Neuronal stem cell (in vitro differentiated cells): ENCODE measurements around the gene RGS14.
A peak's percentile ranks its signal among the peaks of the same experiment; 100 is the strongest.

Experiments
- DNase-seq: peaks from one replicate; pipeline ENCODE4 v3.0.0-alpha.2; 2013; ENCODE audit warnings: low spot score
- H2AFZ ChIP-seq: one replicate; pipeline ENCODE4 v1.6.1; 2013; ENCODE audit warnings: mild to moderate bottlenecking, low read length, inconsistent platforms
- H2AK5ac ChIP-seq: 2 replicates; pipeline ENCODE4 v1.6.1; 2013; ENCODE audit warnings: low read depth, mild to moderate bottlenecking, inconsistent platforms, low read length, moderate library complexity, mixed read lengths
- H2BK120ac ChIP-seq: 2 replicates; pipeline ENCODE4 v1.6.1; 2013; ENCODE audit warnings: low read depth, mild to moderate bottlenecking, inconsistent platforms, low read length, moderate library complexity, mixed read lengths
- H2BK12ac ChIP-seq: one replicate; pipeline ENCODE4 v1.6.1; 2013; ENCODE audit warnings: low read length, inconsistent platforms
- H2BK15ac ChIP-seq: 2 replicates; pipeline ENCODE4 v1.6.1; 2013; ENCODE audit warnings: mild to moderate bottlenecking, low read length, inconsistent platforms, mixed read lengths
- H2BK5ac ChIP-seq: one replicate; pipeline ENCODE4 v1.6.1; 2013; ENCODE audit warnings: inconsistent platforms, mild to moderate bottlenecking, low read length, moderate library complexity
- H3K14ac ChIP-seq: one replicate; pipeline ENCODE4 v1.6.1; 2013; ENCODE audit warnings: low read length, inconsistent platforms
- H3K18ac ChIP-seq: 2 replicates; pipeline ENCODE4 v1.6.1; 2013; ENCODE audit warnings: low read length, inconsistent platforms
- H3K23ac ChIP-seq: 2 replicates; pipeline ENCODE4 v1.6.1; 2013; ENCODE audit warnings: low read depth, mild to moderate bottlenecking, mixed read lengths, low read length, inconsistent platforms; ENCODE audit not compliant: poor library complexity
- H3K27ac ChIP-seq: replicated peaks from 3 replicates; pipeline ENCODE4 v1.5.1; 2013; ENCODE audit warnings: low read length, inconsistent platforms
- H3K27me3 ChIP-seq, 3 experiments: 2 replicates each; pipeline ENCODE4 v1.6.1; 2013; ENCODE audit warnings: low read length in 3 of 3, mild to moderate bottlenecking in 2 of 3, inconsistent platforms in 1 of 3, low read depth in 1 of 3, mixed read lengths in 1 of 3, moderate library complexity in 1 of 3; ENCODE audit not compliant: control insufficient read depth in 3 of 3, insufficient read depth in 3 of 3
- H3K36me3 ChIP-seq, 2 donors: replicated peaks in 1 of 2; 2 replicates each; pipeline ENCODE4 v1.6.1; 2013; ENCODE audit warnings: low read length in 2 of 2; ENCODE audit not compliant: control insufficient read depth in 2 of 2, insufficient read depth in 2 of 2
- H3K4ac ChIP-seq: 2 replicates; pipeline ENCODE4 v1.6.1; 2013; ENCODE audit warnings: inconsistent platforms, mild to moderate bottlenecking, low read length, moderate library complexity
- H3K4me1 ChIP-seq, 2 donors: 1 replicate in 1 of 2; 2 replicates in 1 of 2; pipeline ENCODE4 v1.6.1; 2013; ENCODE audit warnings: low read length in 2 of 2, low read depth in 1 of 2; ENCODE audit not compliant: control insufficient read depth in 2 of 2, insufficient read depth in 1 of 2
- H3K4me2 ChIP-seq: one replicate; pipeline ENCODE4 v1.6.1; 2013; ENCODE audit warnings: mild to moderate bottlenecking, low read length, inconsistent platforms; ENCODE audit not compliant: insufficient read depth, poor library complexity, severe bottlenecking
- H3K4me3 ChIP-seq, 2 donors: 2 replicates each; pipeline ENCODE4 v1.5.1; 2013; ENCODE audit warnings: low read length in 2 of 2, mild to moderate bottlenecking in 2 of 2, inconsistent platforms in 1 of 2, moderate library complexity in 1 of 2
- H3K79me1 ChIP-seq: one replicate; pipeline ENCODE4 v1.6.1; 2013; ENCODE audit warnings: low read depth, mild to moderate bottlenecking, inconsistent platforms, low read length, moderate library complexity
- H3K9ac ChIP-seq: one replicate; pipeline ENCODE4 v1.6.1; 2013; ENCODE audit warnings: mild to moderate bottlenecking, low read depth, low read length, inconsistent platforms; ENCODE audit not compliant: poor library complexity
- H3K9me3 ChIP-seq, 2 donors: replicated peaks in 1 of 2; 2 replicates each; pipeline versions ENCODE3 to v1.6.1; 2013; ENCODE audit warnings: low read length in 2 of 2, mild to moderate bottlenecking in 2 of 2, inconsistent platforms in 1 of 2, low read depth in 1 of 2, mixed read lengths in 1 of 2, moderate library complexity in 1 of 2; ENCODE audit not compliant: control insufficient read depth in 2 of 2, insufficient read depth in 1 of 2
- H4K8ac ChIP-seq: one replicate; pipeline ENCODE4 v1.6.1; 2013; ENCODE audit warnings: low read depth, mild to moderate bottlenecking, inconsistent platforms, low read length, moderate library complexity
- H4K91ac ChIP-seq: one replicate; pipeline ENCODE4 v1.6.1; 2013; ENCODE audit warnings: low read length, low read depth, mild to moderate bottlenecking, inconsistent platforms; ENCODE audit not compliant: poor library complexity
- WGBS, 2 donors: extraction: QIAGEN DNeasy Blood & Tissue Kit; methylation state at CpG; one replicate each; pipeline ENCODE4 v1.1.7; 2013; ENCODE audit warnings: missing lambda C conversion rate in 2 of 2, mixed read lengths in 1 of 2; ENCODE audit not compliant: insufficient read length in 2 of 2, insufficient replicate concordance in 1 of 2; ENCODE audit errors: extremely low coverage in 2 of 2; 5-methylcytosine and 5-hydroxymethylcytosine counted together

RGS14 gene

DNA sequence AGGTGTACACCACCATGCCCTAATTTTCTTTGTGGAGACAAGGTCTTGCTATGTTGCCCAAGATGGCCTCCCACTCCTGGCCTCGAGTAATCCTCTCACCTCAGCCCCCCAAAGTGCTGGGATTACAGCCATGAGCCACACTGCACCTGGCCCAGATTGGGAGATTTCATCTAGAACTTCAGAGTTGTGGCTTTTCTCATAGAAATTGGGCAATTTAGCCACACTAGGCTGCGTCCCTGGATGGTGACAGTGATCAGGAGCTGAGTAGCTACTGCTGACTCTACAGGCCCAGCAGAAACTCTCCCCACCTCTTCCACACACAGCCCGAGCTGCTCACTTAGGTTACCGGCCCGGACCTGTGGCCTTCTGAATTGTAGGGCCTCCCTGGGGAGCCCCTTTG is 35.0 kb downstream of the RGS14 start:
- H3K23ac ChIP-seq = no peak overlapping the region
- no peaks in the 10 kb centered on the region for H3K36me3 ChIP-seq
- no peak overlapping the region for H2AK5ac ChIP-seq
- H3K79me1 ChIP-seq = no peaks in the 10 kb centered on the region
- H2BK120ac ChIP-seq = peak overlapping the region; percentile 30
- H2BK15ac ChIP-seq = no peak overlapping the region
- H3K27me3 ChIP-seq = peaks cover 0 to 51% (median 0%) of the 10 kb centered on the region in 3 experiments
- H4K91ac ChIP-seq = no peak overlapping the region
- H3K4me3 ChIP-seq = no peak overlapping the region
- no peak for DNase-seq
- H3K27ac ChIP-seq = no peak overlapping the region
- H3K4me1 ChIP-seq = peaks cover 2 to 14% of the 10 kb centered on the region in 2 donors
- H3K9me3 ChIP-seq = no peaks in the 10 kb centered on the region
- no peak overlapping the region for H2AFZ ChIP-seq
- H3K4me2 ChIP-seq = no peak overlapping the region
- H2BK5ac ChIP-seq = no peak overlapping the region
- H3K14ac ChIP-seq = no peak overlapping the region
- no peak overlapping the region for H3K4ac ChIP-seq
- WGBS, 2 donors = no CpG with 5 or more reads among the region's 5 CpGs
- no peak overlapping the region for H4K8ac ChIP-seq
- H2BK12ac ChIP-seq = no peak overlapping the region
- no peak overlapping the region for H3K9ac ChIP-seq
- H3K18ac ChIP-seq = no peak overlapping the region

DNA sequence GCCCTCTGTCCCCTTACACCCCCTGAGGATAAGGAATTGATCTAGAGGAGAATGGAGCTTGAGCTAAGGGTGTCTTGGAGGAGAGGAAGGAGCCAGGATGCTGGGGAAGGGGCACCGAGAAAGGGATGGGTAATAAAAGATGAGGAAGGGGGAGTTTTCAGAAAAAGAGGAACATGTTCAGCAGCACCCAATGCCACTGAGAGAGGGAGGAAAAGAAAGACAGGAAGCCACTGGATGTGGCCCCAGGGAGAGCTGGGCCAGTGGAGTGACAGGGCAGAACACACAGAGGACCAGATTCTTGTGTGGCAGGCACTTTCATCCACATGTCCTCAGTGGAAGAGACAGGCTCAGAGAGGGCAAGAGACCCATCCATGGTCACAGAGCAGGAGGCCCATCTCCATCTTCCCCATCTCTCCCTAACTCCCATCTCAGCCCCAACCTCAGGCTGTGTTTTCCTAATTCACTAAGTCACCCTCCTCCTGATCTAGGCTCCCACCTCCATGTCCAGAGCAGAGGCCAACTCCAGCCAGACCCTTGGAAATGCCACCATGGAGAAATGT is 35.6 kb downstream of the RGS14 start:
- Histone ChIP-seq H3K18ac (no peak overlapping the region), H3K9ac (no peak overlapping the region), H3K4ac (no peak overlapping the region), H4K91ac (no peak overlapping the region), H3K79me1 (no peaks in the 10 kb centered on the region), H3K27ac (no peak overlapping the region), H3K9me3 (no peaks in the 10 kb centered on the region), H2BK15ac (no peak overlapping the region), H4K8ac (no peak overlapping the region), H3K23ac (no peak overlapping the region), H2AK5ac (no peak overlapping the region), H2BK12ac (no peak overlapping the region), H3K4me1 (peaks cover 2 to 14% of the 10 kb centered on the region in 2 donors), H3K14ac (no peak overlapping the region), H2BK120ac (no peak overlapping the region), H3K27me3 (peaks cover 0 to 52% (median 0%) of the 10 kb centered on the region in 3 experiments), H3K4me3 (no peak overlapping the region), H3K36me3 (no peaks in the 10 kb centered on the region), H2AFZ (no peak overlapping the region), H3K4me2 (no peak overlapping the region), H2BK5ac (no peak overlapping the region)
- WGBS, 2 donors = no CpG with 5 or more reads among the region's 1 CpG
- no peak for DNase-seq

DNA sequence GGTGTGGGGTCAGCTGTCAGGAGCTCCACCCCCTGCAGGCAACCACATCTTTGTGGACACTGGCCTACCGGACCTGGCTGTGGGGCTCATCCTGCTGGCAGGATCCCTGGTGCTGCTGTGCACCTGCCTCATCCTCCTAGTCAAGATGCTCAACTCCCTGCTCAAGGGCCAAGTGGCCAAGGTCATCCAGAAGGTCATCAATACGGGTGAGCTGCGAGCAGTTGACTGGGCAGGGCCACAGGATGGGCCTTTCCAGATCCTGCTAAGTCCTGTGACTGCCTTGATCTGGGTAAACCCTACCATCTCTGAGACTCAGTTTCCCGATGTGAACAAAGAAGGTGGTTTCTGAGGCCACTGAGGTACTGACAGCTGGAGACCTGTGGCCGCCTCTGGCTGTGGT is 36.3 kb downstream of the RGS14 start:
- Histone ChIP-seq H4K8ac (no peak overlapping the region), H3K23ac (no peak overlapping the region), H3K4me2 (no peak overlapping the region), H2BK15ac (peak overlapping the region; percentile 62), H3K9ac (no peak overlapping the region), H2AFZ (no peak overlapping the region), H2BK5ac (peak overlapping the region; percentile 54), H3K79me1 (peaks cover 1% of the 10 kb centered on the region), H3K4me1 (peaks cover 2 to 10% of the 10 kb centered on the region in 2 donors), H3K18ac (peak overlapping the region; percentile 33), H3K4me3 (no peak overlapping the region), H3K27ac (no peak overlapping the region), H3K27me3 (peaks cover 0 to 46% (median 0%) of the 10 kb centered on the region in 3 experiments), H3K9me3 (no peaks in the 10 kb centered on the region), H4K91ac (no peak overlapping the region), H2BK12ac (no peak overlapping the region), H2AK5ac (no peak overlapping the region), H3K4ac (no peak overlapping the region), H2BK120ac (no peak overlapping the region), H3K14ac (no peak overlapping the region), H3K36me3 (no peaks in the 10 kb centered on the region)
- WGBS, 2 donors = no CpG with 5 or more reads among the region's 5 CpGs
- no peak for DNase-seq

DNA sequence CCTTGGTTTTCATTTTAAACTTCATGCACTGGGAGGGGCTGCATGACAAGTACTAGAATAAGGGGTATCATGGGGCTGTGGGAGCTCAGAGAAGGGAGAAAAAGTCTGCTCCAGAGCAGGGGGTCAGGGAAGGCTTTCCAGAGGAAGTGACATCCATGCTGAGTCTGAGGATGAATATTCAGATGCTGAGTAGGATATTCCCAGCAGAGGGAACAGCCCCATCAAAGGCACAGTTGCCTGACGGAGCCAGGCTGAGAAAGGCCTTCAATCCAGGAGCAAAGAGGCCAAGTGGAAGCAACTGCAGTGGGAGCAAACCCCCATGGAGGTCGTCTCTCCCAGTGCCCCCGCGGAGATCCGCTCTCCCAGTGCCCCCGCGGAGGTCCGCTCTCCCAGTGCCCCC is 38.4 kb downstream of the RGS14 start:
- Histone ChIP-seq H3K14ac (no peak overlapping the region), H3K18ac (no peak overlapping the region), H3K27me3 (peaks cover 0 to 38% (median 0%) of the 10 kb centered on the region in 3 experiments), H3K27ac (no peak overlapping the region), H2BK5ac (no peak overlapping the region), H3K4me3 (no peak overlapping the region), H2BK15ac (no peak overlapping the region), H4K91ac (no peak overlapping the region), H4K8ac (no peak overlapping the region), H3K23ac (no peak overlapping the region), H2BK12ac (no peak overlapping the region), H3K36me3 (no peaks in the 10 kb centered on the region), H3K9ac (no peak overlapping the region), H3K9me3 (no peaks in the 10 kb centered on the region), H3K79me1 (peaks cover 4% of the 10 kb centered on the region), H3K4me2 (no peak overlapping the region), H3K4me1 (no peaks in the 10 kb centered on the region), H2BK120ac (no peak overlapping the region), H2AK5ac (no peak overlapping the region), H3K4ac (no peak overlapping the region), H2AFZ (no peak overlapping the region)
- DNase-seq = no peak
- no CpG with 5 or more reads among the region's 8 CpGs for WGBS, 2 donors
